Bronchial epithelial cell (primary cell): ENCODE measurements around the gene PCNX3. TPM values are rescaled to one million over a fixed set of nuclear protein-coding genes. Genes with fewer than 3 reads are reported as not detected.

Source experiments
- DNase-seq: peaks from one replicate; pipeline ENCODE4 v3.0.0-alpha.2; 2010; ENCODE audit warnings: low read depth
- FAIRE-seq: peaks from 2 replicates; lab custom pipeline; 2011; peaks lifted over from hg19 to GRCh38; lab: Jason Lieb, UNC
- H3K27me3 ChIP-seq: 2 replicates; pipeline ENCODE4 v1.5.1; 2011; ENCODE audit warnings: low read length; ENCODE audit not compliant: control insufficient read depth, insufficient read depth
- H3K36me3 ChIP-seq: 2 replicates; pipeline ENCODE4 v1.5.1; 2011; ENCODE audit warnings: low read length; ENCODE audit not compliant: control insufficient read depth, insufficient read depth
- H3K4me3 ChIP-seq: 2 replicates; pipeline ENCODE4 v1.5.1; 2011; ENCODE audit warnings: mild to moderate bottlenecking, low read depth, low read length, control low read depth
- CTCF ChIP-seq: IDR thresholded peaks from 2 replicates; pipeline ENCODE4 v1.5.1; 2011; ENCODE audit warnings: mild to moderate bottlenecking, moderate library complexity, low read length, control low read depth, inconsistent platforms; ENCODE audit not compliant: insufficient read depth, severe bottlenecking
- total RNA-seq: library from RNA; depleted of rRNA; stranded (reverse); fragments of >200 nt; gene quantifications from 2 replicates; pipeline ENCODE4 v1.2.1, GENCODE V29; 2014

The PCNX3 gene
- total RNA-seq, 1 donor from 2014 or later: 5.3 TPM

- no peak for FAIRE-seq
- Histone ChIP-seq H3K4me3 (no peak overlapping the region), H3K27me3 (no peaks in the 10 kb centered on the region), H3K36me3 (peaks cover 3% of the 10 kb centered on the region)
- peak; percentile 65 for DNase-seq
- TF ChIP-seq CTCF: no peak
These were observed 35.2 kb downstream of the PCNX3 start for GRCh38 chr11:65650547-65651338.

GRCh38 chr11:65651339-65651588 is 35.7 kb downstream of the PCNX3 start:
- Histone ChIP-seq H3K27me3 (no peaks in the 10 kb centered on the region), H3K36me3 (peaks cover 8% of the 10 kb centered on the region), H3K4me3 (no peak overlapping the region)
- no peak for TF ChIP-seq CTCF
- FAIRE-seq: no peak
- DNase-seq: no peak

GRCh38 chr11:65651589-65652510 is 36.3 kb downstream of the PCNX3 start:
- peaks cover 8% of the 10 kb centered on the region for H3K36me3 ChIP-seq
- FAIRE-seq: peak; percentile 58
- H3K27me3 ChIP-seq: no peaks in the 10 kb centered on the region
- peak; percentile 78 for DNase-seq
- H3K4me3 ChIP-seq: peak overlapping the region; percentile 32
- no peak for TF ChIP-seq CTCF

- FAIRE-seq (no peak), DNase-seq (peak; percentile 83)
- TF ChIP-seq CTCF: no peak
- H3K27me3 ChIP-seq: no peaks in the 10 kb centered on the region
- H3K36me3 ChIP-seq: peaks cover 13% of the 10 kb centered on the region
- peak overlapping the region; percentile 32 for H3K4me3 ChIP-seq
These were observed 37.1 kb downstream of the PCNX3 start for GRCh38 chr11:65652511-65653228.

- FAIRE-seq (no peak), DNase-seq (peak; percentile 26)
- H3K4me3 ChIP-seq: peak overlapping the region; percentile 32
- H3K36me3 ChIP-seq: peaks cover 21% of the 10 kb centered on the region
- H3K27me3 ChIP-seq: no peaks in the 10 kb centered on the region
- TF ChIP-seq CTCF: no peak
These were observed 38.0 kb downstream of the PCNX3 start for GRCh38 chr11:65653229-65654225.
